Rectal smooth muscle tissue (tissue), 1 donor: ENCODE results near the gene PLK2.

Source experiments
- H3K27ac ChIP-seq: one replicate; pipeline ENCODE4 v1.7.0; 2013; ENCODE audit warnings: low read depth, low read length, inconsistent platforms
- H3K27me3 ChIP-seq: one replicate; pipeline ENCODE4 v1.7.0; 2013; ENCODE audit warnings: low read length; ENCODE audit not compliant: control insufficient read depth, insufficient read depth
- H3K36me3 ChIP-seq: one replicate; pipeline ENCODE4 v1.7.0; 2013; ENCODE audit warnings: low read length; ENCODE audit not compliant: control insufficient read depth, insufficient read depth
- H3K4me1 ChIP-seq: one replicate; pipeline ENCODE4 v1.7.0; 2013; ENCODE audit warnings: low read length; ENCODE audit not compliant: control insufficient read depth, insufficient read depth
- H3K4me3 ChIP-seq: one replicate; pipeline ENCODE4 v1.7.0; 2013; ENCODE audit warnings: low read length
- H3K9ac ChIP-seq: one replicate; pipeline ENCODE4 v1.7.0; 2013; ENCODE audit warnings: low read length

PLK2 gene

GRCh38 chr5:58496488-58496887 is 36.6 kb upstream of the PLK2 start:
- Histone ChIP-seq H3K36me3 (no peaks in the 10 kb centered on the region), H3K27me3 (no peaks in the 10 kb centered on the region), H3K4me3 (no peak overlapping the region), H3K27ac (no peak overlapping the region), H3K9ac (no peak overlapping the region), H3K4me1 (no peaks in the 10 kb centered on the region)

GRCh38 chr5:58493141-58493540 is 33.3 kb upstream of the PLK2 start:
- Histone ChIP-seq H3K36me3 (no peaks in the 10 kb centered on the region), H3K9ac (no peak overlapping the region), H3K27ac (no peak overlapping the region), H3K4me1 (no peaks in the 10 kb centered on the region), H3K4me3 (no peak overlapping the region), H3K27me3 (no peaks in the 10 kb centered on the region)

GRCh38 chr5:58491216-58491892 is 31.5 kb upstream of the PLK2 start, which contains the start of gene GAPT:
GAPT (plus strand) TSS chr5:58491435; CDS start chr5:58494537, 3,102 bp downstream.
- H3K4me3 ChIP-seq, result no peak within 1 kb of the TSS
- H3K4me1 ChIP-seq, result no peaks in the 10 kb centered on the region
- H3K9ac ChIP-seq, result no peak within 1 kb of the TSS
- H3K27ac ChIP-seq, result no peak within 1 kb of the TSS
- no peaks in the 10 kb centered on the region for H3K27me3 ChIP-seq
- H3K36me3 ChIP-seq, result no peaks in the 10 kb centered on the region

- Histone ChIP-seq H3K27me3 (no peaks in the 10 kb centered on the region), H3K27ac (no peak overlapping the region), H3K4me3 (no peak overlapping the region), H3K9ac (no peak overlapping the region), H3K36me3 (no peaks in the 10 kb centered on the region), H3K4me1 (no peaks in the 10 kb centered on the region)
Observed at GRCh38 chr5:58490402-58491050, 30.6 kb upstream of the PLK2 start.

GRCh38 chr5:58486290-58486689 is 26.4 kb upstream of the PLK2 start:
- Histone ChIP-seq H3K36me3 (no peaks in the 10 kb centered on the region), H3K27ac (no peak overlapping the region), H3K9ac (no peak overlapping the region), H3K4me3 (no peak overlapping the region), H3K4me1 (no peaks in the 10 kb centered on the region), H3K27me3 (no peaks in the 10 kb centered on the region)

GRCh38 chr5:58484505-58484904 is 24.6 kb upstream of the PLK2 start:
- H3K36me3 ChIP-seq, result no peaks in the 10 kb centered on the region
- no peak overlapping the region for H3K9ac ChIP-seq
- H3K27ac ChIP-seq, result no peak overlapping the region

GRCh38 chr5:58482536-58482935 is 22.6 kb upstream of the PLK2 start:
- Histone ChIP-seq H3K27me3 (no peaks in the 10 kb centered on the region), H3K27ac (no peak overlapping the region), H3K4me3 (no peak overlapping the region), H3K9ac (no peak overlapping the region), H3K36me3 (no peaks in the 10 kb centered on the region), H3K4me1 (no peaks in the 10 kb centered on the region)

More at GRCh38 chr5:58484505-58484904, 24.6 kb upstream of the PLK2 start:
- H3K4me1 ChIP-seq, result no peaks in the 10 kb centered on the region
- H3K27me3 ChIP-seq, result no peaks in the 10 kb centered on the region
- H3K4me3 ChIP-seq, result no peak overlapping the region

- Histone ChIP-seq H3K27me3 (no peaks in the 10 kb centered on the region), H3K4me3 (no peak overlapping the region), H3K9ac (no peak overlapping the region), H3K4me1 (no peaks in the 10 kb centered on the region), H3K27ac (no peak overlapping the region), H3K36me3 (no peaks in the 10 kb centered on the region)
Observed at GRCh38 chr5:58481828-58482227, 21.9 kb upstream of the PLK2 start.

GRCh38 chr5:58481066-58481676 is 21.3 kb upstream of the PLK2 start:
- Histone ChIP-seq H3K36me3 (no peaks in the 10 kb centered on the region), H3K4me3 (no peak overlapping the region), H3K9ac (no peak overlapping the region)

GRCh38 chr5:58477760-58478376 is 18.0 kb upstream of the PLK2 start:
- Histone ChIP-seq H3K27ac (no peak overlapping the region), H3K4me3 (no peak overlapping the region), H3K4me1 (no peaks in the 10 kb centered on the region), H3K27me3 (no peaks in the 10 kb centered on the region), H3K36me3 (no peaks in the 10 kb centered on the region), H3K9ac (no peak overlapping the region)

More at GRCh38 chr5:58481066-58481676, 21.3 kb upstream of the PLK2 start:
- Histone ChIP-seq H3K4me1 (no peaks in the 10 kb centered on the region), H3K27ac (no peak overlapping the region), H3K27me3 (no peaks in the 10 kb centered on the region)

GRCh38 chr5:58475404-58475803 is 15.5 kb upstream of the PLK2 start:
- Histone ChIP-seq H3K4me1 (no peaks in the 10 kb centered on the region), H3K4me3 (no peak overlapping the region), H3K36me3 (no peaks in the 10 kb centered on the region), H3K9ac (no peak overlapping the region), H3K27me3 (no peaks in the 10 kb centered on the region), H3K27ac (no peak overlapping the region)

GRCh38 chr5:58469896-58470295 is 10.0 kb upstream of the PLK2 start:
- Histone ChIP-seq H3K27me3 (no peaks in the 10 kb centered on the region), H3K9ac (no peak overlapping the region), H3K4me3 (no peak overlapping the region), H3K36me3 (no peaks in the 10 kb centered on the region), H3K27ac (no peak overlapping the region), H3K4me1 (no peaks in the 10 kb centered on the region)
